Measurements from ENCODE around the gene ARMC8. TPM values are rescaled to one million over a fixed set of nuclear protein-coding genes. Genes with fewer than 3 reads are reported as not detected.

ARMC8 gene
- total RNA-seq, 1 donor: 70.8 TPM

DNA sequence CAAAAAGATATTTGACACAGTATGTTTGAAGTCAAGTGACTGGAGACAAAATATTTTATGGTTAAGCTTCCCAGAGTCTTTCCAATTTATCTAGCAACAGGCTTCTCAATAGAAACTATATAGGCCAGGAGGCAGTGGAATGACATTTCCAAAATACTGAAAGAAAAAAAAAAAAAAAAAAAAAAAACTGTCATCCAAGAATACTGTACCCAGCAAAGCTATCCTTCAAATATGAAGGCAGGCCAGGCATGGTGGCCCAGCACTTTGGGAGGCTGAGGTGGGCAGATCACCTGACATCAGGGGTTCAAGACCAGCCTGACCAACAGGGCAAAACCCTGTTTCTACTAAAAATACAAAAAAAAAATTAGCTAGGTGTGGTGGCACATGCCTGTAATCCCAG, 121.7 kb downstream of the ARMC8 start:
- TF ChIP-seq, protein P1, sequence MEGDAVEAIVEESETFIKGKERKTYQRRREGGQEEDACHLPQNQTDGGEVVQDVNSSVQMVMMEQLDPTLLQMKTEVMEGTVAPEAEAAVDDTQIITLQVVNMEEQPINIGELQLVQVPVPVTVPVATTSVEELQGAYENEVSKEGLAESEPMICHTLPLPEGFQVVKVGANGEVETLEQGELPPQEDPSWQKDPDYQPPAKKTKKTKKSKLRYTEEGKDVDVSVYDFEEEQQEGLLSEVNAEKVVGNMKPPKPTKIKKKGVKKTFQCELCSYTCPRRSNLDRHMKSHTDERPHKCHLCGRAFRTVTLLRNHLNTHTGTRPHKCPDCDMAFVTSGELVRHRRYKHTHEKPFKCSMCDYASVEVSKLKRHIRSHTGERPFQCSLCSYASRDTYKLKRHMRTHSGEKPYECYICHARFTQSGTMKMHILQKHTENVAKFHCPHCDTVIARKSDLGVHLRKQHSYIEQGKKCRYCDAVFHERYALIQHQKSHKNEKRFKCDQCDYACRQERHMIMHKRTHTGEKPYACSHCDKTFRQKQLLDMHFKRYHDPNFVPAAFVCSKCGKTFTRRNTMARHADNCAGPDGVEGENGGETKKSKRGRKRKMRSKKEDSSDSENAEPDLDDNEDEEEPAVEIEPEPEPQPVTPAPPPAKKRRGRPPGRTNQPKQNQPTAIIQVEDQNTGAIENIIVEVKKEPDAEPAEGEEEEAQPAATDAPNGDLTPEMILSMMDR (IDR thresholded peaks at IDR 0.05; ENCODE audit: insufficient read depth, low read depth, low read length): no peak
- H3K4me3 ChIP-seq (ENCODE audit: low read depth, low read length): no peak overlapping the region
- DNase-seq (ENCODE audit: low read depth): no peak

DNA sequence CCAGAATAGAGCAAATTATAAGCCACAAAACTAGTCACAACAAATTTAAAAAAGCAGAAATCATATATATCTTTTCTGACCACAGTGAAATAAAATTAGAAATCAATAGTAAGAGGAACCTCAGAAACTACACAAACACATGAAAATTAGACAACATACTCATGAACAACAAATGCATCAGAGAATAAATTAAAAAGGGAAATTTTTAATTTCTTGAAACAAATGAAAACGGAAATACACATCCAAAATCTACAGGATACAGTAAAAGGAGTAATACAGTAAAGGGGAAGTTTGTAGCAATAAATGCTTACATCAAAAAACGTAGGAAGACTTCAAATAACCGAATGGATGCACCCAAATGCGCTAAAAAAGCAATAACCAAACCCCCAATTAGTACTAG, 123.4 kb downstream of the ARMC8 start:
- TF ChIP-seq, protein P1 (IDR thresholded peaks at IDR 0.05; ENCODE audit: insufficient read depth, low read depth, low read length): no peak
- no peak for DNase-seq (ENCODE audit: low read depth)
- H3K4me3 ChIP-seq (ENCODE audit: low read depth, low read length): no peak overlapping the region

DNA sequence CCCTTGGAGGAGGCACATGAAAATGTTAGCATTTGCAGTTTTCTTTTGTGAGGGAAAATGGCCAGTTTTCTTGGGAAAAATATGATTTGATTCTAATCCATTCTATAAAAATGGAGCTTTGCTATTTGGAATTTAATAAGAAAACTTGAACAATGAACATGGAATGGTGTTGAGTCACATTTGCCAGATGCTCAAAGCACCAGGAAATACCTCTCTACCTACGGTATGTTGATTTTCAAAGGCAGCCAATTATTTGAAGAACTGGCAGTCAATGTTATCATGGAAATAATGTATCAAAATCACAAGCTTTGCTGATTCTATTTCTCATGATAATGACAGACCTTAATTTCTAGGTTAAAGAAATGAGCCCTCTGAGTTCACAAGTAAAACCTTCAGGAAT, 127.7 kb downstream of the ARMC8 start:
- DNase-seq (ENCODE audit: low read depth): no peak
- TF ChIP-seq, protein P1 (IDR thresholded peaks at IDR 0.05; ENCODE audit: insufficient read depth, low read depth, low read length): no peak
- no peak overlapping the region for H3K4me3 ChIP-seq (ENCODE audit: low read depth, low read length)

DNA sequence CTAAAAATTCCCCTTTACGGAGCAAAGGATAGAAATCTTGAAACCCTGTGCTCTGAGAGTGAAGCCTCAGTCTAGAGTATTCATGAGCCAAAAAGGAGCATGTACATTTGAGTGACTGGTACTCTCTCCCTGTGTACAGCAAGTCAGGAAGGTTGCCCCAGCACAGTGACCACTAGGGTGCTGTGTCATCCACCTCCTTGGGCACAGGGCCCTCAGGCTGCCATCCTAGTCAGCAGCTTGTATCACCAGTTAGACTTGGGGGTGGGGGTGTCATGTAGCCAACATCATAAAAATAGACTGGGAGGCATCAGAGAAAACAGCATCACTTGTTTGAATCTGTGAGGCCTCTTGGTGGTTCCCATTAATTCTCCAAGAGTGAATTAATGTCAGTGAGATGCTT, 130.6 kb downstream of the ARMC8 start:
- no peak overlapping the region for H3K4me3 ChIP-seq (ENCODE audit: low read depth, low read length)
- no peak for DNase-seq (ENCODE audit: low read depth)
- TF ChIP-seq, protein P1 (IDR thresholded peaks at IDR 0.05; ENCODE audit: insufficient read depth, low read depth, low read length): no peak

DNA sequence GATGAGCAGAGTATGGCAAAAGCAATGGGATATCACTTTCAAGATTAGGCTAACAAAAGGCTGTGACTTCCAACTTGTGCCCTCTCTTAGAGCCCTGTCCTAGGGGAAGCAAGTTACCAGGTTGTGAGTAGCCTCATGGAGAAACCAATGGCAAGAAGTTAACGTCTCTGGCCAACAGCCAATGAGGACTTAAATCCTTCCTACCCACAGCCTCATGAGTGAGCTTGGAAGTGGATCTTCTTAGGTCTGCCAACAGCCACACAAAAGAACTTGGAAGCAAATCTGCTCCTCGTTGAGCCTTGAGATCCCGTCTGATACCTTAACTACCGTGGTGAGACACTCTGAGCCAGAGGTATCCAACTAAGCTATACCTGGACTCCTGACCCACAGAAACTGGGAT, 136.9 kb downstream of the ARMC8 start:
- no peak for DNase-seq (ENCODE audit: low read depth)
- no peak overlapping the region for H3K4me3 ChIP-seq (ENCODE audit: low read depth, low read length)
- TF ChIP-seq, protein P1 (IDR thresholded peaks at IDR 0.05; ENCODE audit: insufficient read depth, low read depth, low read length): no peak

DNA sequence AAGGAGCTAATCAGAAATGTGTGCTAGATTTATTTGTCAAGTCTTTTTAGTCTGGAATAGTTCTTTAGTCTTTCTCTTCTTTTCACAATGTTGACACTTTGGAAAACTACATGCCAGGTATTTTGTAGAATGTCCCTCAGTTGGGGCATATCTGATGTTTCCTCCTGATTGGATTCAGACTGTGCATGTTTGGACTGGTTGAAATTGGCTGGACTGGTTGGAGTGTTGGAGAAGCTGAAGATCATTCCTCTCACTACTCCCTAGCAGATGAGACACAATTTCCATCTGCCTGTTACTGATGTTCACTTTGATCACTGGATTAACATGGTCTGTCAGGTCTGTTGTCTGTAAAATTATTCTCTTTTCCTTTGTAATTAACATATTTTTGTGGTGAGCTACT, 138.9 kb downstream of the ARMC8 start:
- no peak for DNase-seq (ENCODE audit: low read depth)
- TF ChIP-seq, protein P1 (IDR thresholded peaks at IDR 0.05; ENCODE audit: insufficient read depth, low read depth, low read length): no peak
- H3K4me3 ChIP-seq (ENCODE audit: low read depth, low read length): no peak overlapping the region

DNA sequence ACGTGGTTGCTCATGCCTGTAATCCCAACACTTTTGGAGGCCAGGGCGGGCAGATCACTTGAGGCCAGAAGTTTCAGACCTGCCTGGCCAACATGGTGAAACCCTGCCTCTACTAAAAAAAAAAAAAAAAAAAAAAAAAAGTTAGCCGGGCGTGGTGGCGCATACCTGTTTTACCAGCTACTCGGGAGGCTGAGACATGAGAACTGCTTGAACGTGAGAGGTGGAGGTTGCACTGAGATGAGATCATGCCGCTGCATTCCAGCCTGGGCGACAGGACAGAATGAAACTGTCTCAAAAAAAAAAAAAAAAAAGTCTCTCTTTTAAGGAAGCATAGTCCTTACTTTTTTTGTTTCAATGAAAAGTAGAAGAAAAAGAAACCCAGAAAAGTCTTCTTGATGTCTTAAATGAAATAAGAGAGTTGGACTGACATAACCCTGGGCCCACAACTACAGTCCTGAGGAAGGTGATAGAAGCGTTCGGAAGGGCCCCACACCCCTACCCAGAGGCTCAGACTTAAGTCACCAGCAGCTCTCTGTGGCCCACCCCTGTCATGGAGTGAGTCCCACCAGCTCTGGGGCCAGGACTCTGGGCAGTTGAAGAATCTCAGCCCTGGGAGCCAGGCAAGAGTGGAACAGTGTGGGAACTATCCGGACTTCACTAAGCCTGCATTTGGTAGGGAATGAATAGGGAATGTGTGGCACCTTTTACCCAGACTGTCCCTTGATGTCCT, 139.9 kb downstream of the ARMC8 start:
- TF ChIP-seq, protein P1 (IDR thresholded peaks at IDR 0.05; ENCODE audit: insufficient read depth, low read depth, low read length): no peak
- H3K4me3 ChIP-seq (ENCODE audit: low read depth, low read length): no peak overlapping the region
- no peak for DNase-seq (ENCODE audit: low read depth)

Data from fibroblast of villous mesenchyme (primary cell).